SK-N-DZ (cell line): ENCODE measurements around the gene TMEM9.
A peak's percentile ranks its signal among the peaks of the same experiment; 100 is the strongest.
"Not testable (repeated sequence)": the region's sequence is repeated elsewhere in the genome, so short reads cannot be mapped to it uniquely, and the experiment has no call there.

Experiments
- DNase-seq: peaks from one replicate; pipeline ENCODE4 v3.0.0-alpha.2; 2015; ENCODE audit warnings: low spot score

The TMEM9 gene

DNA sequence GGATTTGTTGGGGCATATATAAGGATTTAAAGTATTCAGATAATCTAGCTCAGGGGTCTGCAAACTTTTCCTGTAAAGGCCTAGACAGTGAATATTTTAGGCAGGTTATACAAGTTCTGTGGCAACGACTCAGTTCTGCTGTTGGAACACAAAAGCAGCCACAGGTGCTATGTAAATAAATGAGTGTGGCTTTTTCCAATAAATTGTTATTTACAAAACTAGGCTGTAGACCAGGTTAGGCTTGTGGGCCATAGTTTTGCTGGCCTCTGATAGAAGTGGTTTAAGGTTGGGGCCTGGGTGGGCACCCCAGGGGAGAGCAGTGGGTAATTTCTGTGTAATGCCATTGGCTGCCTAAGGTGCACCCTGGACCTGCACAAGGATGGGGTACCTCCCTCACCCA is 19.5 kb upstream of the TMEM9 start:
- no peak for DNase-seq

GRCh38 chr1:201172999-201173610 is 18.8 kb upstream of the TMEM9 start:
- no peak for DNase-seq

- no peak for DNase-seq
These were observed 18.1 kb upstream of the TMEM9 start for GRCh38 chr1:201172326-201172725.

GRCh38 chr1:201171063-201172036 is 17.1 kb upstream of the TMEM9 start:
- DNase-seq = peak; percentile 56

GRCh38 chr1:201170533-201171062 is 16.3 kb upstream of the TMEM9 start:
- peak; percentile 81 for DNase-seq

DNA sequence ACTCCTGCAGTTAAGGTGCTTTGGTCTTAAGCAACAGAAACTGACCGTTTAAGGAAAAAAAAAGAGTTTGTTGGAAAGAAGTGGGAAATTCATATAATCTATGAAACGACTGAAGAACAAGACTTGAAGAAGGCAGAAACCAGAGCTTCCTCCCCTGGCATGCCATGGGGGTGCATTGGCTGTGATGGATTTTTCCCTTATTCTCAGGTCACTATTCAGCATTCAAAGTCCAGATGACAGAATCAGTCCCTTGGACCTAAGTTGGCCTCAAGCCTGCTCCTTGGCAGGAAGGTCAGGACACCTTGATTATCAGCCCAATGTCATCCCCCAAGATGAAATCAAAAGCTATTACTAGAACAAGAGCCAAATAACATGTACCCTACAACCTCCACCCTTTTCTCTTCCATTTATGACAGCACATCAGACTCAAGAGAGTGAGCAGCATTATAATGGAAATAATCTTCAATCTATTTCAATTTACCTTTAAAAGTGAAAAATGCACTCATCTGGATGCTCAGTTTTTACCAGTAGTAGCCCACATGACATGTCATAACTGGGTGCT is 15.8 kb upstream of the TMEM9 start:
- DNase-seq = no peak

DNA sequence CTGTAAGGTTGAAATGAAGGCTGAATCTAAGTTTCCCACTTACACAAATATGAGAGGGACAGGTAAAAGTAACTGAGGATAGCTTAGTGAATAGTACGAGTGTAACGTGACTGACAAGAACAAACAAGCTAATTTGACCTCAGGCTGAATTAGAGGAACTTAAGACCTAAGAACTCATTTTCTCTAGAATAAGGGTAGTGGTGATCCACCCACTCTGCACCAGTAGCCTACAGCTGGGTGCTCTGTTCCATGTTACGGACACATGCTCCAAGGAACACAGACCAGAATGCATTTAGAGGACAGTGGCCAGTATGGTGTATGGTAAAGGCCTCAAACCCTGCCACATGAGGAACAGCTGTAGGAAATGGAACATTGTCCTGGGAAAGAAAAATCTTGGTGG is 14.9 kb upstream of the TMEM9 start:
- DNase-seq = no peak

DNA sequence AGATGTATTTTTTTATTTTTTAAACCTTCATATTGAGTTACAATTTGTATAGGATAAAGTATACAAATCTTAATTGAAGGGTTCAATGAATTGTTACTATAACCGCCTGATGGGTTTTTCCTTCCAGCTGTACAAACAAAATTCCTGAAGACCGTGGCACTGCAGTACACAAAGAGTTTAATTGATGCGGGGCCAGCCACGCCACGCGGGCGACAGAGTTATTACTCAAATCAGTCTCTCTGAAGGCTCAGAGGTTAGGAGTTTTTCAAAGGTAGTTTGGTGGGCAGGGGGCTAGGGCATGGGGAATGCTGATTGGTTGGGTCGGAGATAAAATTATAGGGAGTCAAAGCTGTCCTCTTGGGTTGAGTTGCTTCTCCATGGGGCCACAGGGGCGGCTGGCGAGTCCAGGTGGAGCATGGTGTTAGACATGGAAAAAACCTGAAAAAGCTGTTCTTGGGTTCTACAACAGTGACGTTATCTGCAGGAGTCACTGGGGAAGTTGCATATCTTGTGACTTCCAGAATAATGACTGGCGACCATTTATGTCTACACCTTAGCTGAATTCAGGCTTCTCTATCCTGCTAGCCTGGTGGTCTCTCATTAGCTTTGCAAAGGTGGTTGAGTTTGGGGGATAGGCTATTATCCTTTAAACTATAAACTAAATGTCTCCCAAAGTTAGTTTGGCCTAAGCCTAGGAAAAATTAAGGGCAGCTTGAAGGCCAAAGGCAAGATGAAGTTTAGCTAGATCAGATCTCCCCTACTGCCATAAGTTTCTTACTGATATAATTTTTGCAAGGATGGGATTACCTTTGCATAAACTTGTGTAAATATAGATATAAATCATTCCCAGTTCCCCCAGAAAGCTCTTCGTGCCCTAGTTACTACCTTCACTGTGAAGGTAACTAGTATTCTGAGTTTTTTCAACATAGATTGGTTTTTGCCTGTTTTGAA is 13.0 kb upstream of the TMEM9 start:
- DNase-seq = no peak

- peak; percentile 60 for DNase-seq
These were observed 10.4 kb upstream of the TMEM9 start for GRCh38 chr1:201164645-201165044.

- DNase-seq = no peak
These were observed 9.4 kb upstream of the TMEM9 start for GRCh38 chr1:201163707-201164106.

GRCh38 chr1:201163036-201163435 is 8.8 kb upstream of the TMEM9 start:
- not testable (repeated sequence) for DNase-seq

DNA sequence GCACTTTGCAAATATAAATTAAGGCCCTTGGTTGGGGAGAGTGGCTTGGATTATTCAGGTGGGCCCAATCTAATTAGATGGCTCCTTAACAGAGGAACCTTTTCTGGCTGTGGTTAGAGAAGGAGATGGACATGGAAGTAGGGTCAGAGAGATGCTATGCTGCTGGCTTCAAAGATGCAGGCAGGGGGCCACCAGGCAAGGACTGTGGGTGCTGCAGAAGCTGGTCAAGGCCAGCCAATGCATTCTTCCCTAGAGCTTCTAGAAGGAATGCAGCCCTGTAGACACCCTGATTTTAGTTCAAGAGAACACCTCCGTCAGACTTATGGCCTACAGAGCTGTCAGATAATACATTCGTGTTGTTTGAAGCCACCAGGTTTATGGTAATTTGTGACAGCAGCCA is 3.7 kb upstream of the TMEM9 start:
- DNase-seq = no peak

- DNase-seq = no peak
These were observed 2.5 kb upstream of the TMEM9 start for GRCh38 chr1:201156819-201157218.

- DNase-seq = no peak
These were observed 2.1 kb upstream of the TMEM9 start for GRCh38 chr1:201156346-201156745.

- DNase-seq = no peak
These were observed 1.1 kb upstream of the TMEM9 start for GRCh38 chr1:201155354-201155753.

- no peak for DNase-seq
These were observed 543 bp downstream of the TMEM9 start for GRCh38 chr1:201153474-201154388.

GRCh38 chr1:201149400-201149799 is 4.9 kb downstream of the TMEM9 start:
- peak; percentile 42 for DNase-seq

- no peak for DNase-seq
These were observed 6.8 kb downstream of the TMEM9 start for GRCh38 chr1:201147396-201148015.

DNA sequence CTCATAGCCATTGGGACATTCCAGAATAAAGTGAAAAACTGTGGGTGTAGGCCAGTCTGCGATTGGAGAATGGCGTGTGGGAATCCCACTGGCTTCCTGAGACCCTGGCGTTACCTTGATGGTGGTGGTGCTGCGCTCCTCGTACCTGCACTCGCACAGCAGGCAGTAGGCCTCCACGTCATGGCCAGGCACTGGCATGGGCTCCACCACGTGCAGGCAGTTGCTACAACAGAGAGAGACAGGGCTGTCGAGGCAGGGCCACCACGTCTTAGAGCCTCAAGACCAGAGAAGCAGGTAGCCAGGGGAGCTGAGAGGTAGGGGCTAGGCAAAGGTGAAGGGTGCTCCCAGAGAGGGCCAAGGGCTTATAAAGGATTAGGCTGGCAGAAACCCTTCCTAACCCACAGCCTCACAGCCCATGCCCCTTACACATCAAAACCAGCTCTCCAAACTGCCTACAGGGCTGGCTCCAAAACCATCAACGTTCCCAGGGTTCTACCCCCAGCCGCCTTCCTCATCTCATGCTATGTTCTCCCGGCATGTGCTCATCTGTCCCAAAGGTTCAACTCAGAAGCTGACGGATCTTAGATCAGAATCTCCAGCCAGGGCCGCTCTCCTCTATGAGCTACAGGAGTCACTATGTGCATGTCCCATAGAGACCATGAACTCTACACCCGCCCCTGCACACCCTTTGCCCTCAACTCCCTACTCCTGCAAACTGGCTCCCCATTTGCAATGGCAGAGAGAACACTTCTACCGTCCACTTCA is 7.5 kb downstream of the TMEM9 start:
- DNase-seq = no peak
